Keratinocyte (primary cell): ENCODE results near the gene RALGAPA2. TPM values are rescaled to one million over a fixed set of nuclear protein-coding genes. Genes with fewer than 3 reads are reported as not detected.

Experiments used
- DNase-seq: peaks from one replicate; pipeline ENCODE4 v3.0.0-alpha.2; 2011; ENCODE audit warnings: low read depth, missing footprints, low spot score
- FAIRE-seq: peaks from 2 replicates; lab custom pipeline; 2011; peaks lifted over from hg19 to GRCh38; lab: Jason Lieb, UNC
- H2AFZ ChIP-seq: 2 replicates; pipeline ENCODE4 v1.6.0; 2012; ENCODE audit warnings: low read length, control low read depth, inconsistent platforms; ENCODE audit not compliant: control insufficient read depth
- H3K27ac ChIP-seq: 2 replicates; pipeline ENCODE4 v1.5.1; 2011; ENCODE audit warnings: low read length; ENCODE audit not compliant: control insufficient read depth, insufficient read depth
- H3K27me3 ChIP-seq: 3 replicates; pipeline ENCODE4 v1.6.0; 2011; ENCODE audit warnings: low read length; ENCODE audit not compliant: control insufficient read depth, insufficient read depth; ENCODE audit errors: extremely low read depth
- H3K36me3 ChIP-seq, 2 experiments: 2 replicates in 1 of 2; 3 replicates in 1 of 2; pipeline ENCODE4 v1.5.1; 2011; ENCODE audit warnings: low read length in 2 of 2, mild to moderate bottlenecking in 1 of 2; ENCODE audit not compliant: control insufficient read depth in 2 of 2, insufficient read depth in 2 of 2; ENCODE audit errors: extremely low read depth in 1 of 2
- H3K4me1 ChIP-seq: 3 replicates; pipeline ENCODE4 v1.5.1; 2011; ENCODE audit warnings: low read length; ENCODE audit not compliant: control insufficient read depth, insufficient read depth; ENCODE audit errors: extremely low read depth
- H3K4me2 ChIP-seq: 3 replicates; pipeline ENCODE4 v1.6.0; 2011; ENCODE audit warnings: low read depth, low read length; ENCODE audit not compliant: control insufficient read depth, insufficient read depth; ENCODE audit errors: extremely low read depth
- H3K4me3 ChIP-seq, 3 experiments: fragments of 200-600 bp in 1 of 3; sonication (generic) in 1 of 3; 2 replicates in 2 of 3; 3 replicates in 1 of 3; pipeline ENCODE4 v1.5.1; 2011 to 2016; ENCODE audit warnings: low read length in 3 of 3, mild to moderate bottlenecking in 3 of 3, control low read depth in 2 of 3, inconsistent platforms in 1 of 3, low read depth in 1 of 3, mixed read lengths in 1 of 3, mixed run types in 1 of 3, moderate library complexity in 1 of 3; ENCODE audit not compliant: control insufficient read depth in 2 of 3, insufficient read depth in 2 of 3; ENCODE audit errors: extremely low read depth in 1 of 3
- H3K79me2 ChIP-seq: 2 replicates; pipeline ENCODE4 v1.6.0; 2012; ENCODE audit warnings: low read length; ENCODE audit not compliant: control insufficient read depth, insufficient read depth
- H3K9ac ChIP-seq: 3 replicates; pipeline ENCODE4 v1.6.0; 2011; ENCODE audit warnings: low read length; ENCODE audit not compliant: control insufficient read depth, insufficient read depth; ENCODE audit errors: extremely low read depth
- H3K9me1 ChIP-seq: 3 replicates; pipeline ENCODE4 v1.6.0; 2011; ENCODE audit warnings: low read length; ENCODE audit not compliant: control insufficient read depth, insufficient read depth; ENCODE audit errors: extremely low read depth
- H3K9me3 ChIP-seq: 2 replicates; pipeline ENCODE4 v1.5.1; 2012; ENCODE audit warnings: low read depth, low read length; ENCODE audit not compliant: control insufficient read depth
- H4K20me1 ChIP-seq: 3 replicates; pipeline ENCODE4 v1.6.0; 2011; ENCODE audit warnings: low read length; ENCODE audit not compliant: control insufficient read depth, insufficient read depth; ENCODE audit errors: extremely low read depth
- EZH2 ChIP-seq: IDR thresholded peaks from one replicate; pipeline ENCODE4 v1.6.1; 2012; ENCODE audit warnings: inconsistent platforms, mild to moderate bottlenecking, low read length, moderate library complexity
- dilution Hi-C: fragments of 300-500 bp; cut with MboI; formaldehyde crosslinking; loops from one replicate; pipeline ENCODE4 v1.7.0; 2020; ENCODE audit warnings: low sequenced_read_pairs; ENCODE audit not compliant: extremely low pct_ligation_motif_present
- polyA plus RNA-seq, 5 experiments: library from polyadenylated mRNA; depleted of rRNA in 3 of 5; stranded (reverse) in 3 of 5; stranded (forward) in 1 of 5; unstranded in 1 of 5; fragments of >200 nt; gene quantifications; 1 replicate in 1 of 5; 2 replicates in 3 of 5; 3 replicates in 1 of 5; pipeline versions ENCODE4 v1.2.1 to v1.2.3, GENCODE V29; 2011 to 2012; ENCODE audit warnings: missing spikeins in 2 of 5, low read depth in 1 of 5, low replicate concordance in 1 of 5
- TF ChIP-seq, protein P1 (sequence below), 3 experiments: IDR thresholded peaks in 1 of 3; conservative IDR thresholded peaks in 1 of 3; optimal IDR thresholded peaks in 1 of 3; 2 replicates in 2 of 3; 3 replicates in 1 of 3; pipeline versions ENCODE3 to v1.5.1; 2011; ENCODE audit warnings: low read length in 3 of 3, mild to moderate bottlenecking in 3 of 3, moderate library complexity in 2 of 3, control low read depth in 1 of 3, inconsistent platforms in 1 of 3; ENCODE audit not compliant: insufficient read depth in 2 of 3; ENCODE audit errors: extremely low read depth in 1 of 3

The RALGAPA2 gene
- polyA plus RNA-seq, 1 donor (not counting 4 experiments of a cell fraction or from before 2014, with no cell fraction given), result 3.2 TPM

- H2AFZ ChIP-seq, result no peak overlapping the region
- H3K4me2 ChIP-seq, result no peak overlapping the region
Measured at GRCh38 chr20:20363799-20364592, 348.4 kb downstream of the RALGAPA2 start.

DNA sequence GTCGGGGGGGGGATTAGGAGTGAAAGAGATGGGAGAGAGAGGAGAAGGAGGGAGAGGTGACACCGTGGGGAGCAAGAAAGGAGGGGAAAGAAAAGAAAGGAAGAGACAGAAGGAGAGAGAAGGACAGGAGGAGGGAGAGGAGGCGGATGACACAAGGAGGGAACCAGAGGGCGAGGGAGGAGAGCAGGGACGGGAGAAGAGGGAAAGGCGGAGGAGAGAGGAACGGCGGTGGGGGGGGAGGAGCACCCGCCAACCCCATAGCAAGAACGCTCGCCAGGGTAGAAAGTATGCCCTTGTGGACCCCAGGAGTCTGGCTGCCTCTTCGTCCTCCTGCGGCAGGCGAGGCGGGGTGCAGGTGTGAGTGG, 349.0 kb downstream of the RALGAPA2 start:
- H4K20me1 ChIP-seq, result no peaks in the 10 kb centered on the region
- H3K4me2 ChIP-seq, result no peak overlapping the region
- H3K9ac ChIP-seq, result no peak overlapping the region
- DNase-seq, result no peak
- H3K79me2 ChIP-seq, result no peaks in the 10 kb centered on the region
- peaks cover 78% of the 10 kb centered on the region for H3K27me3 ChIP-seq
- FAIRE-seq, result no peak
- H3K9me3 ChIP-seq, result no peaks in the 10 kb centered on the region
- no peak overlapping the region for H3K27ac ChIP-seq
- H2AFZ ChIP-seq, result no peak overlapping the region
- H3K4me3 ChIP-seq, result no peak overlapping the region
- no peak for TF ChIP-seq EZH2
- TF ChIP-seq, protein P1, sequence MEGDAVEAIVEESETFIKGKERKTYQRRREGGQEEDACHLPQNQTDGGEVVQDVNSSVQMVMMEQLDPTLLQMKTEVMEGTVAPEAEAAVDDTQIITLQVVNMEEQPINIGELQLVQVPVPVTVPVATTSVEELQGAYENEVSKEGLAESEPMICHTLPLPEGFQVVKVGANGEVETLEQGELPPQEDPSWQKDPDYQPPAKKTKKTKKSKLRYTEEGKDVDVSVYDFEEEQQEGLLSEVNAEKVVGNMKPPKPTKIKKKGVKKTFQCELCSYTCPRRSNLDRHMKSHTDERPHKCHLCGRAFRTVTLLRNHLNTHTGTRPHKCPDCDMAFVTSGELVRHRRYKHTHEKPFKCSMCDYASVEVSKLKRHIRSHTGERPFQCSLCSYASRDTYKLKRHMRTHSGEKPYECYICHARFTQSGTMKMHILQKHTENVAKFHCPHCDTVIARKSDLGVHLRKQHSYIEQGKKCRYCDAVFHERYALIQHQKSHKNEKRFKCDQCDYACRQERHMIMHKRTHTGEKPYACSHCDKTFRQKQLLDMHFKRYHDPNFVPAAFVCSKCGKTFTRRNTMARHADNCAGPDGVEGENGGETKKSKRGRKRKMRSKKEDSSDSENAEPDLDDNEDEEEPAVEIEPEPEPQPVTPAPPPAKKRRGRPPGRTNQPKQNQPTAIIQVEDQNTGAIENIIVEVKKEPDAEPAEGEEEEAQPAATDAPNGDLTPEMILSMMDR (optimal IDR thresholded peaks at IDR 0.05 in 1 of 3, IDR thresholded peaks at IDR 0.05 in 1 of 3, conservative IDR thresholded peaks at IDR 0.05 in 1 of 3; ENCODE audit: extremely low read depth in 1 of 3, insufficient read depth in 2 of 3, low read length in 3 of 3), result no peak
- H3K36me3 ChIP-seq, result no peaks in the 10 kb centered on the region
- no peaks in the 10 kb centered on the region for H3K9me1 ChIP-seq
- dilution Hi-C loops, result no loop called here
- no peaks in the 10 kb centered on the region for H3K4me1 ChIP-seq

More at GRCh38 chr20:20363799-20364592, 348.4 kb downstream of the RALGAPA2 start:
- Histone ChIP-seq H3K36me3 (no peaks in the 10 kb centered on the region), H3K4me3 (no peak overlapping the region), H3K27ac (no peak overlapping the region), H3K9me1 (no peaks in the 10 kb centered on the region), H3K27me3 (peaks cover 83% of the 10 kb centered on the region), H3K4me1 (no peaks in the 10 kb centered on the region), H3K9ac (no peak overlapping the region), H3K9me3 (no peaks in the 10 kb centered on the region), H3K79me2 (no peaks in the 10 kb centered on the region), H4K20me1 (no peaks in the 10 kb centered on the region)
- FAIRE-seq (no peak), DNase-seq (no peak)
- dilution Hi-C loops, result no loop called here
- TF ChIP-seq EZH2, result peak; percentile 99
- TF ChIP-seq, protein P1 (optimal IDR thresholded peaks at IDR 0.05 in 1 of 3, IDR thresholded peaks at IDR 0.05 in 1 of 3, conservative IDR thresholded peaks at IDR 0.05 in 1 of 3; ENCODE audit: extremely low read depth in 1 of 3, insufficient read depth in 2 of 3, low read length in 3 of 3), result no peak
